Measurements from ENCODE around the gene NME5. TPM values are rescaled to one million over a fixed set of nuclear protein-coding genes. Genes with fewer than 3 reads are reported as not detected.

Gene NME5
- total RNA-seq, 1 donor from 2014 or later: 7.3 TPM

DNA sequence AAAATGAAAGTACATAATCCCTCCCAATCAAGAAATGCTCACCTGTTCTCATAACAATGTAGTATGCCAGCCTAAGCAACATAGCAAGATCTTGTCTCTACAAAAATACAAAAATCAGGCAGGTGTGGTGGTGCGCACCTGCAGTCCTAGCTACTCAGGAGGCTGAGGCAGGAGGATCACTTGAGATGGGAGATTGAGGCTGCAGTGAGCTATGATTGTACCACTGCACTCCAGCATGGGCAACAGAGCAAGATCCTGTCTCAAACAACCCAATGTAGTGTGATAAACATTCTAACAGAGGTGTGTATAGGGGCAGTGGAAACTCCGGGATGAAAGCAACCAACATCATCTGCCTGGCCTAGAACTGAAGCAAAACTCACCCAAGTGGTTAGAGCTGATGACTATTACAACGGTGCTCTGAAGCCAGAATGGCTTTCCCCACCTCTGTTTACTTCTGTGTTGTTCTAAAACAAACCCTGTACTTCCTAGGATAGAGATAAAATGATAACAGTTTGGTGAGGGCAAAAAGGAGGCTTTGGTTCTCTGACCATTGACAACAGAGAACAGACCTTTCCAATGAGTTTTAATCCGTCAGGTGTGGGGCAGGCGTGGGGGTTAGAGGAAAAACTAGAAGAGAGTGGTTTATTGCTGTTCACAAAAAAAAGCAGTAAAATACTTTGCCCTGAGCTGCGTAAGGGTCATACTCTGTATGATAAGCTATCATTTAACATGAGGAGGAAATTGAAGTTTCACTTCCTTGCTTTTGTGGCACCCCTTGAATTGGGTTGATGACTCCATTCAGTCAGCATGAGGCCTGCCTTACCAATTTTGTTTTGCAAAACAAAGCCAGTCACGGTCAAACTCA, 36.5 kb downstream of the NME5 start:
- no peaks in the 10 kb centered on the region for H3K4me1 ChIP-seq
- ATAC-seq: no peak
- intact Hi-C loops (cut with DNase I): no loop called here
- H3K4me3 ChIP-seq: no peak overlapping the region
- H3K9me3 ChIP-seq: no peaks in the 10 kb centered on the region
- peaks cover 6% of the 10 kb centered on the region for H3K27me3 ChIP-seq (ENCODE audit: low read depth)
- TF ChIP-seq, protein P1, sequence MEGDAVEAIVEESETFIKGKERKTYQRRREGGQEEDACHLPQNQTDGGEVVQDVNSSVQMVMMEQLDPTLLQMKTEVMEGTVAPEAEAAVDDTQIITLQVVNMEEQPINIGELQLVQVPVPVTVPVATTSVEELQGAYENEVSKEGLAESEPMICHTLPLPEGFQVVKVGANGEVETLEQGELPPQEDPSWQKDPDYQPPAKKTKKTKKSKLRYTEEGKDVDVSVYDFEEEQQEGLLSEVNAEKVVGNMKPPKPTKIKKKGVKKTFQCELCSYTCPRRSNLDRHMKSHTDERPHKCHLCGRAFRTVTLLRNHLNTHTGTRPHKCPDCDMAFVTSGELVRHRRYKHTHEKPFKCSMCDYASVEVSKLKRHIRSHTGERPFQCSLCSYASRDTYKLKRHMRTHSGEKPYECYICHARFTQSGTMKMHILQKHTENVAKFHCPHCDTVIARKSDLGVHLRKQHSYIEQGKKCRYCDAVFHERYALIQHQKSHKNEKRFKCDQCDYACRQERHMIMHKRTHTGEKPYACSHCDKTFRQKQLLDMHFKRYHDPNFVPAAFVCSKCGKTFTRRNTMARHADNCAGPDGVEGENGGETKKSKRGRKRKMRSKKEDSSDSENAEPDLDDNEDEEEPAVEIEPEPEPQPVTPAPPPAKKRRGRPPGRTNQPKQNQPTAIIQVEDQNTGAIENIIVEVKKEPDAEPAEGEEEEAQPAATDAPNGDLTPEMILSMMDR (IDR thresholded peaks at IDR 0.05): no peak
- H3K36me3 ChIP-seq: no peaks in the 10 kb centered on the region
- no peak overlapping the region for H3K27ac ChIP-seq
- no peak for DNase-seq

DNA sequence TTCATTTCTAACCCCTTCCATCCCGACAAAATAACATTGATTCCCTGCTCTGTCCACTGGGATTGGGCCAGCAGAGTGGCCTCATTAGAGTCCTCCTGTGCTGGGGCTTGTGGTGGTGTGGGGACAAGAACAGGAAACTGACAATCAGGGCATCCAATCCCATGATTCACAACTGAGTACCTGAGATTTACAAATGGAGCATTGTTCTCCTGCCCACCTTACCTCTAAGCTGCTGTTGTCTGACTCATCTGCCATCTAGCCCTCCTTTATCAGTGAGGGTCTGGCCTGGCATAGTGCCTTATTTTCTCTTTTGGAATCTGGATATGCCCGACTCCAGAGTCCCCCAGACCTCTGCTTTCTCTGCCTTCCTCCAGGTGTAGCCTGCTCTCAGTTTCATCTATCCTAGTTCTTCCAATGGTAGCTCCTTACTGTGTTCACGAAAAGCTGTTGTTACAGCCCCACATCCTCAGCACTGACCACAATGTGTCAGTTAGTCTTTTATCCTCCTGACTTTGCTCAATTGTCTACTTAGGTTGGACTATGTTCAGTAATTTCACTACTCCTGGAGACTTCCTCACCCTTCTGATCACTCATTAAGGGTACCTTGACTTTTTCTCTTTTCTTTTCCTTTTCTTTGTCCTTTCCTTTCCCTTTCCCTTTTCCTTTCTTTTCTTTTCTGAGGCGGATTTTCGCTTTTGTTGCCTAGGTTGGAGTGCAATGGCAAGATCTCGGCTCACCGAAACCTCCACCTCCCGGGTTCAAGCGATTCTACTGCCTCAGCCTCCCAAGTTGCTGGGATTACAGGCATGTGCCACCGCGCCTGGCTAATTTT, 42.0 kb downstream of the NME5 start:
- Histone ChIP-seq H3K4me3 (no peak overlapping the region), H3K9me3 (no peaks in the 10 kb centered on the region), H3K27ac (no peak overlapping the region), H3K4me1 (no peaks in the 10 kb centered on the region), H3K36me3 (no peaks in the 10 kb centered on the region), H3K27me3 (ENCODE audit: low read depth) (peaks cover 6% of the 10 kb centered on the region)
- intact Hi-C loops (cut with DNase I): no loop called here
- ATAC-seq (no peak), DNase-seq (no peak)
- TF ChIP-seq, protein P1 (IDR thresholded peaks at IDR 0.05): no peak

DNA sequence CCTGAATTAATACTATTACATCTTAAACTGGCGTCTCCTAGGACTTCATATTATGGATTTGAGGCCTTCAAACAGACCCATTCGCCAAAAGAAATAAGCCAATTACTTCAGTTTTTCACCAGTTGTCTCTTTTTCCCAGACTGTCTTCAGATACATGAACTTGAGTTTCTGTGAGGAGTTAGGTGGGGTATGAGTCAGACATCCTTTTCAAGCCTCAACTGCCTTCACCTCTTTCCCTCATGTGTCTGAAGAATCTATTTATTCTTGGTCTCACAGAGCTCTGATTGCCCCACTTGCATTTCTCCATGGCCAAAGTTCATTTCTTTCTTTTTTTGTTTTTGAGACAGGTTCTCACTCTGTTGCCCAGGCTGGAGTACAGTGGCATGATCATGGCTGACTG, 42.9 kb downstream of the NME5 start:
- H3K9me3 ChIP-seq: no peaks in the 10 kb centered on the region
- H3K4me3 ChIP-seq: no peak overlapping the region
- H3K27me3 ChIP-seq (ENCODE audit: low read depth): peaks cover 6% of the 10 kb centered on the region
- ATAC-seq (no peak), DNase-seq (no peak)
- no peaks in the 10 kb centered on the region for H3K4me1 ChIP-seq
- TF ChIP-seq, protein P1 (IDR thresholded peaks at IDR 0.05): no peak
- intact Hi-C loops (cut with DNase I): no loop called here
- no peak overlapping the region for H3K27ac ChIP-seq
- no peaks in the 10 kb centered on the region for H3K36me3 ChIP-seq

DNA sequence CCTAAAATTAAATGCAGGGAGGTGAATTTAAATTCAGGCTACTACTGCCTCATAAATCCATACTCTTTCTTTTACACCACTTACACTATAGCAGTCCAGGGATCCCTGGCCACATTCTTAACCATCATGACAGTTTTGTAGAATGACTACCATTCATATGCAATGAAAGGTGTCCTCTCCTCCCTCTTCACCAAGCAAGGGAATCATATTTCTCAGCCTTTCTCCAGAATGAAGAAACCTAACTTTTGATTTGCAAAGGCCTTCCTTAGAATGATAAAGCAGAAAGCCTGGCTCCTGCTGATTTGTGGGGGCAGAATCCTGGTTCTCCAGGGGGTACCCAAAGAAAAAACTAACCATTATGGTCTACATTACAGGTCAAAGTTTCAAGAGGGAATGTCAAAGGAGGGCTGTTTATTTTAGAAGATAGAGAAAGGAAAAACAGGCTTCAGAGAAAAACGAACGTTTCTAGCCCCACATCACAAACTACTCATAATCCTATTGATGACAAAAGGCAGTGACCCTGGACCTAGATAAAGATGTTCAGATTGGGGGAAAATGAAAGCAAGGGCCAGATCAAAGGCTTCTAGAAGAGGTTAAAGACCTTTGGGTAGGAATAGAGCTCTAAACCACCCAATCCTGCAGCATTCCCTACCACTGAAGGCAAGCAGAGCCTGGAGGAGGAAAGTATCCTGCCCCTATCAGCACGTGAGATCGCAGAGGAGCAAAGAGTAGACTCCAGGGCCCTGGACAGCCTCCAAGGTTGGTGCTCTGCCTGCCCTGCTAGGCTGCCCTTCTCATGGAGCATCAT, 43.9 kb downstream of the NME5 start:
- TF ChIP-seq, protein P1 (IDR thresholded peaks at IDR 0.05): no peak
- H3K27me3 ChIP-seq (ENCODE audit: low read depth): peaks cover 9% of the 10 kb centered on the region
- H3K27ac ChIP-seq: no peak overlapping the region
- DNase-seq: no peak
- no peaks in the 10 kb centered on the region for H3K9me3 ChIP-seq
- no peaks in the 10 kb centered on the region for H3K36me3 ChIP-seq
- no peak overlapping the region for H3K4me3 ChIP-seq
- intact Hi-C loops (cut with DNase I): no loop called here
- no peak for ATAC-seq
- H3K4me1 ChIP-seq: no peaks in the 10 kb centered on the region

DNA sequence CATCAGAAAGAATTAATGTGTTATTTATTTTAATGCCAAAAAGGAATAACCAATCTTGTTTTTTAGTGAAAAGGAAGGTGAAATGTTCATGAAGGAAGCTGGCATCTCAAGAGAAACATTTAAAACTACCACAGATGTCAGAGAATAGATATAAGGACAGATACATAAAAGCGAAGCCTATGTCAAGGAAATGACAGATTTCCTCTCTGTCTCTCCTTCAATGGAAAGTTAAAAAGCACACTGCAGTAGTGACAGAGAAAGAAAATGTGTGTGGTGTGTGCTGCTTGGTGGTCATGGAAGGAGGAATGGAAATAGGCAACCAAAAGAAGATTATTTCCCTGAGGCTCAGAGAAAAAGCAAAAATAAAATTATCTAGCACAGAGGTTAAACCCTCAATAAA, 46.2 kb downstream of the NME5 start:
- H3K36me3 ChIP-seq: no peaks in the 10 kb centered on the region
- peaks cover 3% of the 10 kb centered on the region for H3K27me3 ChIP-seq (ENCODE audit: low read depth)
- intact Hi-C loops (cut with DNase I): no loop called here
- ATAC-seq (no peak), DNase-seq (no peak)
- H3K4me3 ChIP-seq: no peak overlapping the region
- TF ChIP-seq, protein P1 (IDR thresholded peaks at IDR 0.05): no peak
- no peaks in the 10 kb centered on the region for H3K9me3 ChIP-seq
- H3K27ac ChIP-seq: no peak overlapping the region
- H3K4me1 ChIP-seq: no peaks in the 10 kb centered on the region
